ENCODE results near the gene PP2D1.

DNA sequence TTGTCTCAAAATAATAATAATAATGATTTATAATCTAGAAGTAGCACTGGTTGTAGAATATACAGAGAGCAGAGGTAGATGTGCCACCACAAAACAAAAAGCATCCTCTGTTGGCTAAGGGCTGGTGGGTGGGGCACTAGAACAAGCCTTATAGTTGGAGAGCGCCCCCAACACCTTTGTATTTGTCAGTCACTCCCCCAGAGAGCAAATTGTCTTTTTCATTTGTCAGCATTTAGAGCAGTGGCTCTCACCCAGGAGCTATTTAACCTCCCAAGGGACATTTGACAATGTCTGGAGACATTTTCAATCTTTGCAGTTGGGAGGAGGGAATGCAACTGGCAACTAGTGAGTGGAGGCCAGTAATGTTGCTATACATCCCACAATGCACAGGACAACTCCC lies 34.5 kb upstream of the PP2D1 start:
- TF ChIP-seq, protein P1, sequence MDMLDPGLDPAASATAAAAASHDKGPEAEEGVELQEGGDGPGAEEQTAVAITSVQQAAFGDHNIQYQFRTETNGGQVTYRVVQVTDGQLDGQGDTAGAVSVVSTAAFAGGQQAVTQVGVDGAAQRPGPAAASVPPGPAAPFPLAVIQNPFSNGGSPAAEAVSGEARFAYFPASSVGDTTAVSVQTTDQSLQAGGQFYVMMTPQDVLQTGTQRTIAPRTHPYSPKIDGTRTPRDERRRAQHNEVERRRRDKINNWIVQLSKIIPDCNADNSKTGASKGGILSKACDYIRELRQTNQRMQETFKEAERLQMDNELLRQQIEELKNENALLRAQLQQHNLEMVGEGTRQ (CRISPR knock-in tag; IDR thresholded peaks at IDR 0.05), result no peak
- no peak for TF ChIP-seq CHD1 (IDR thresholded peaks at IDR 0.05; ENCODE audit: low read length)
- TF ChIP-seq, protein P2, sequence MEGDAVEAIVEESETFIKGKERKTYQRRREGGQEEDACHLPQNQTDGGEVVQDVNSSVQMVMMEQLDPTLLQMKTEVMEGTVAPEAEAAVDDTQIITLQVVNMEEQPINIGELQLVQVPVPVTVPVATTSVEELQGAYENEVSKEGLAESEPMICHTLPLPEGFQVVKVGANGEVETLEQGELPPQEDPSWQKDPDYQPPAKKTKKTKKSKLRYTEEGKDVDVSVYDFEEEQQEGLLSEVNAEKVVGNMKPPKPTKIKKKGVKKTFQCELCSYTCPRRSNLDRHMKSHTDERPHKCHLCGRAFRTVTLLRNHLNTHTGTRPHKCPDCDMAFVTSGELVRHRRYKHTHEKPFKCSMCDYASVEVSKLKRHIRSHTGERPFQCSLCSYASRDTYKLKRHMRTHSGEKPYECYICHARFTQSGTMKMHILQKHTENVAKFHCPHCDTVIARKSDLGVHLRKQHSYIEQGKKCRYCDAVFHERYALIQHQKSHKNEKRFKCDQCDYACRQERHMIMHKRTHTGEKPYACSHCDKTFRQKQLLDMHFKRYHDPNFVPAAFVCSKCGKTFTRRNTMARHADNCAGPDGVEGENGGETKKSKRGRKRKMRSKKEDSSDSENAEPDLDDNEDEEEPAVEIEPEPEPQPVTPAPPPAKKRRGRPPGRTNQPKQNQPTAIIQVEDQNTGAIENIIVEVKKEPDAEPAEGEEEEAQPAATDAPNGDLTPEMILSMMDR (IDR thresholded peaks at IDR 0.05 in 2 of 3, conservative IDR thresholded peaks at IDR 0.05 in 1 of 3; ENCODE audit: insufficient read depth in 2 of 3, low read depth in 1 of 3, low read length in 3 of 3), result no peak
- no peak for TF ChIP-seq GABPA (tag; conservative IDR thresholded peaks at IDR 0.05; ENCODE audit: low read depth)
- TF ChIP-seq TEAD1 (CRISPR knock-in tag; IDR thresholded peaks at IDR 0.05), result no peak
- no peak for TF ChIP-seq MAZ (CRISPR knock-in tag; conservative IDR thresholded peaks at IDR 0.05 in 1 of 2, IDR thresholded peaks at IDR 0.05 in 1 of 2)
- TF ChIP-seq HNRNPUL1 (IDR thresholded peaks at IDR 0.05; ENCODE audit: low read length), result no peak
- no peak for TF ChIP-seq ARHGAP35 (IDR thresholded peaks at IDR 0.05; ENCODE audit: partially characterized antibody)

All from K562 (cell line).